HG03457 (cell line): ENCODE measurements around the gene FBXO40.

Experiments
- ATAC-seq: cut with Tn5 transposase; IDR thresholded peaks from one replicate; pipeline ENCODE4 v1.9.1; 2021; ENCODE audit warnings: moderate number of reproducible peaks; ENCODE audit not compliant: unreplicated experiment

Gene FBXO40

GRCh38 chr3:121606106-121606505, 12.9 kb downstream of the FBXO40 start:
- ATAC-seq: no peak

GRCh38 chr3:121619691-121620090, 26.5 kb downstream of the FBXO40 start:
- no peak for ATAC-seq

GRCh38 chr3:121621491-121621890, 28.3 kb downstream of the FBXO40 start:
- no peak for ATAC-seq

- ATAC-seq: no peak
Observed at GRCh38 chr3:121624147-121624899, 31.1 kb downstream of the FBXO40 start.

GRCh38 chr3:121626495-121626894, 33.3 kb downstream of the FBXO40 start:
- no peak for ATAC-seq

- no peak for ATAC-seq
Observed at GRCh38 chr3:121627211-121627610, 34.0 kb downstream of the FBXO40 start.

GRCh38 chr3:121627622-121628021, 34.4 kb downstream of the FBXO40 start:
- ATAC-seq: no peak

GRCh38 chr3:121629601-121630000, 36.4 kb downstream of the FBXO40 start:
- ATAC-seq: no peak

- no peak for ATAC-seq
Observed at GRCh38 chr3:121630355-121630754, 37.2 kb downstream of the FBXO40 start.

GRCh38 chr3:121637922-121638321, 44.7 kb downstream of the FBXO40 start:
- ATAC-seq: no peak

- no peak for ATAC-seq
Observed at GRCh38 chr3:121641127-121641526, 47.9 kb downstream of the FBXO40 start.

GRCh38 chr3:121642601-121643314, 49.6 kb downstream of the FBXO40 start:
- ATAC-seq: no peak

GRCh38 chr3:121645054-121645453, 51.9 kb downstream of the FBXO40 start:
- ATAC-seq: no peak

- no peak for ATAC-seq
Observed at GRCh38 chr3:121648219-121648958, 55.2 kb downstream of the FBXO40 start.

GRCh38 chr3:121649645-121650044, 56.5 kb downstream of the FBXO40 start:
- ATAC-seq: no peak

- no peak for ATAC-seq
Observed at GRCh38 chr3:121651684-121652083, 58.5 kb downstream of the FBXO40 start.

GRCh38 chr3:121654493-121655385, 61.6 kb downstream of the FBXO40 start:
- ATAC-seq: peak; percentile 55

GRCh38 chr3:121658716-121659435, 65.7 kb downstream of the FBXO40 start:
- no peak for ATAC-seq

- no peak for ATAC-seq
Observed at GRCh38 chr3:121659586-121659985, 66.4 kb downstream of the FBXO40 start.
